Gastrocnemius medialis (tissue), 4 donors: Measurements from ENCODE around the gene ATRNL1. TPM values are rescaled to one million over a fixed set of nuclear protein-coding genes. Genes with fewer than 3 reads are reported as not detected.

Experiments used
- ATAC-seq, 2 donors: fragments of 150-250 bp; one replicate each; pipeline ENCODE4 v1.9.1; 2016
- DNase-seq, 2 donors: peaks; one replicate each; pipeline ENCODE4 v3.0.0-alpha.2; 2019
- H3K27ac ChIP-seq, 4 donors: fragments of 200-600 bp; sonication (generic); 1 replicate in 1 of 4; 2 replicates in 3 of 4; pipeline ENCODE4 v1.5.1; 2016 to 2018; ENCODE audit warnings: mild to moderate bottlenecking in 2 of 4, moderate library complexity in 1 of 4
- H3K27me3 ChIP-seq, 3 donors: fragments of 200-600 bp; sonication (generic) in 2 of 3; 1 replicate in 1 of 3; 2 replicates in 2 of 3; pipeline versions ENCODE4 v1.5.1 to v1.6.0; 2016 to 2019; ENCODE audit warnings: mild to moderate bottlenecking in 1 of 3, moderate library complexity in 1 of 3
- H3K36me3 ChIP-seq, 2 donors: fragments of 200-600 bp; sonication (generic) in 1 of 2; one replicate each; pipeline ENCODE4 v1.5.1; 2017 to 2018
- H3K4me1 ChIP-seq, 2 donors: fragments of 200-600 bp; sonication (generic) in 1 of 2; one replicate each; pipeline ENCODE4 v1.5.1; 2016 to 2017; ENCODE audit warnings: mild to moderate bottlenecking in 2 of 2
- H3K4me3 ChIP-seq, 4 donors: fragments of 200-600 bp; sonication (generic) in 3 of 4; 1 replicate in 1 of 4; 2 replicates in 3 of 4; pipeline ENCODE4 v1.5.1; 2016 to 2019; ENCODE audit warnings: mild to moderate bottlenecking in 2 of 4
- H3K9me3 ChIP-seq, 3 donors: fragments of 200-600 bp; sonication (generic) in 2 of 3; 1 replicate in 1 of 3; 2 replicates in 2 of 3; pipeline ENCODE4 v1.5.1; 2016 to 2019
- POLR2A ChIP-seq, 2 donors: fragments of 450-650 bp; IDR thresholded peaks; one replicate each; pipeline ENCODE4 v1.6.1; 2017; ENCODE audit warnings: antibody characterized with exemption in 2 of 2, mild to moderate bottlenecking in 2 of 2, moderate library complexity in 2 of 2
- in situ Hi-C, 4 donors: fragments of 200-750 bp; cut with MboI; loops; one replicate each; pipeline versions ENCODE4 v1.15.0 to v1.8.0; 2017; ENCODE audit warnings: low sequenced_read_pairs in 4 of 4
- intact Hi-C: fragments of 100-400 bp; cut with DNase I; formaldehyde crosslinking; loops from one replicate; pipeline ENCODE4 v1.15.1; 2023; ENCODE audit warnings: low total_unique reads
- total RNA-seq, 4 donors: library from RNA; depleted of rRNA; stranded (reverse); fragments of >200 nt; gene quantifications; one replicate each; pipeline versions ENCODE4 v1.1.0 to v1.2.3, GENCODE V29; 2016
- TF ChIP-seq, protein P1 (sequence below), 5 experiments: fragments of 450-650 bp in 3 of 5; fragments of 200-600 bp in 2 of 5; sonication (generic) in 2 of 5; IDR thresholded peaks in 4 of 5; conservative IDR thresholded peaks in 1 of 5; 1 replicate in 4 of 5; 2 replicates in 1 of 5; pipeline ENCODE4 v1.5.1; 2016 to 2019; ENCODE audit warnings: antibody characterized with exemption in 5 of 5, mild to moderate bottlenecking in 3 of 5, moderate library complexity in 3 of 5

Gene ATRNL1
- total RNA-seq, 4 donors from 2014 or later, result 1.6 to 10.8 (median 3.8) TPM

- in situ Hi-C loops (no loop called here), intact Hi-C loops (no loop called here)
- Histone ChIP-seq H3K9me3 (no peaks in the 10 kb centered on the region), H3K36me3 (no peaks in the 10 kb centered on the region), H3K27ac (no peak overlapping the region), H3K27me3 (no peaks in the 10 kb centered on the region), H3K4me3 (no peak overlapping the region), H3K4me1 (no peaks in the 10 kb centered on the region)
- no peak for ATAC-seq
- TF ChIP-seq, protein P1, sequence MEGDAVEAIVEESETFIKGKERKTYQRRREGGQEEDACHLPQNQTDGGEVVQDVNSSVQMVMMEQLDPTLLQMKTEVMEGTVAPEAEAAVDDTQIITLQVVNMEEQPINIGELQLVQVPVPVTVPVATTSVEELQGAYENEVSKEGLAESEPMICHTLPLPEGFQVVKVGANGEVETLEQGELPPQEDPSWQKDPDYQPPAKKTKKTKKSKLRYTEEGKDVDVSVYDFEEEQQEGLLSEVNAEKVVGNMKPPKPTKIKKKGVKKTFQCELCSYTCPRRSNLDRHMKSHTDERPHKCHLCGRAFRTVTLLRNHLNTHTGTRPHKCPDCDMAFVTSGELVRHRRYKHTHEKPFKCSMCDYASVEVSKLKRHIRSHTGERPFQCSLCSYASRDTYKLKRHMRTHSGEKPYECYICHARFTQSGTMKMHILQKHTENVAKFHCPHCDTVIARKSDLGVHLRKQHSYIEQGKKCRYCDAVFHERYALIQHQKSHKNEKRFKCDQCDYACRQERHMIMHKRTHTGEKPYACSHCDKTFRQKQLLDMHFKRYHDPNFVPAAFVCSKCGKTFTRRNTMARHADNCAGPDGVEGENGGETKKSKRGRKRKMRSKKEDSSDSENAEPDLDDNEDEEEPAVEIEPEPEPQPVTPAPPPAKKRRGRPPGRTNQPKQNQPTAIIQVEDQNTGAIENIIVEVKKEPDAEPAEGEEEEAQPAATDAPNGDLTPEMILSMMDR (IDR thresholded peaks at IDR 0.05 in 4 of 5, conservative IDR thresholded peaks at IDR 0.05 in 1 of 5), result no peak
- DNase-seq, result no peak
Measured at GRCh38 chr10:115660391-115660790, 567.2 kb downstream of the ATRNL1 start.

DNA sequence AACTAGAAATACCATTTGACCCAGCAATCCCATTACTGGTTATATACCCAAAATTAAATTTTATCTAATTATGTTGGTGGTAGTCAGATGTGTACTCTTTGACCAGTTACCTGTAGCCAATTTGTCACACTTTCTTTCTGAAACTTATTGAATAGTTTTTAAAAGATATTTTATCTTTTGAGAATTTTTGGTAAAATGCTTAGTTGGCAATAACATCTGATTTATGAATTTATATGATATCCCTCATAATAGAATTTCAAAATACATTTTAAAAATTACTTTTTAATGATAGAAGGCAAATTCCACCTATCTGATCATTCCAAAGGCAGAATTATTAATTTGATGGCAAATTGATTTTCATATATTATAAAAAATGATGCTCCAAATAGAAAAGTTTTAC, 569.3 kb downstream of the ATRNL1 start:
- no peak overlapping the region for H3K4me3 ChIP-seq
- no peak for DNase-seq
- no peaks in the 10 kb centered on the region for H3K36me3 ChIP-seq
- TF ChIP-seq POLR2A (IDR thresholded peaks at IDR 0.05), result no peak
- TF ChIP-seq, protein P1 (IDR thresholded peaks at IDR 0.05 in 4 of 5, conservative IDR thresholded peaks at IDR 0.05 in 1 of 5), result no peak
- no peaks in the 10 kb centered on the region for H3K4me1 ChIP-seq
- in situ Hi-C loops (no loop called here), intact Hi-C loops (no loop called here)
- no peak for ATAC-seq
- no peak overlapping the region for H3K27ac ChIP-seq
- no peaks in the 10 kb centered on the region for H3K9me3 ChIP-seq
- H3K27me3 ChIP-seq, result no peaks in the 10 kb centered on the region

DNA sequence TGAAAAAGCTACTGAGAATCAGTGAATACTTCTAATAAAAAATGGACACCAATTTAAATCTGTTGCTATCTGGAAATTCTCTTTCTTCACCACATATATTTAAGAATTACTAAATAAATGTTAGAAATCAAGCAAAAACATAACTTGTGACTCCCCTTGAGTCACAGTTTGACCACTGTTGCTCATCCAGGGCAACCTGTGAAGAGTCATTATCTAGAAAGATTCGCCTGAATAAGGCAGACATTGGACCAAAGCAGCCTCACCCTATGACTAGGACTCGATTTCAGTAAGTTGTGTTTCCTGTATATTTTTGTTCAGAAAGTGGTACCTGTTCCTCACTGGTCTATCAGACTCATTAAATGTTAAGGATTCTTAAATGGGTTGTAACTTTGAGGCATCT, 572.4 kb downstream of the ATRNL1 start:
- Histone ChIP-seq H3K4me1 (no peaks in the 10 kb centered on the region), H3K27ac (no peak overlapping the region), H3K27me3 (no peaks in the 10 kb centered on the region), H3K9me3 (no peaks in the 10 kb centered on the region), H3K4me3 (no peak overlapping the region), H3K36me3 (no peaks in the 10 kb centered on the region)
- no peak for ATAC-seq
- no peak for TF ChIP-seq POLR2A (IDR thresholded peaks at IDR 0.05)
- TF ChIP-seq, protein P1 (IDR thresholded peaks at IDR 0.05 in 4 of 5, conservative IDR thresholded peaks at IDR 0.05 in 1 of 5), result no peak
- in situ Hi-C loops, result no loop called here
- intact Hi-C loops, result no loop called here
- no peak for DNase-seq

DNA sequence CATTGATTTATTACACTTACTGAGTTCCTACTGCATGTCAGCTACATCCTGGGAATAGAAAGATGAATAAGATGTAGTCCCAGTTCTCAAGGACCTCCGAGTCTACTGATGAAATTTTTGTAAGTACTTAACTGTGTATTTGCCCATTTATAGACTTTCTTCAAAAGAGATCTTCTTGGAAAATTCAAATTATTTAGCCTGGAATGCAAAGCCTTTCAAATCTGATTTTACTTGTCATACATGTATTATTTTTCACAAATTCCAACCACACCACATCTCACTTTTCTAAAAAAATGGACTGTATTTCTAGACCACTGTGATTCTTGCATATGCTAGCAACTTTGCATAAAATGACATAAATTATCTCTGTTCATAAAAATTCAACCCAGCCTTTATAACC, 581.3 kb downstream of the ATRNL1 start:
- Histone ChIP-seq H3K36me3 (no peaks in the 10 kb centered on the region), H3K9me3 (no peaks in the 10 kb centered on the region), H3K4me3 (no peak overlapping the region), H3K27ac (no peak overlapping the region), H3K4me1 (no peaks in the 10 kb centered on the region), H3K27me3 (no peaks in the 10 kb centered on the region)
- no peak for TF ChIP-seq POLR2A (IDR thresholded peaks at IDR 0.05)
- TF ChIP-seq, protein P1 (IDR thresholded peaks at IDR 0.05 in 4 of 5, conservative IDR thresholded peaks at IDR 0.05 in 1 of 5), result no peak
- DNase-seq (no peak), ATAC-seq (no peak)
- intact Hi-C loops, result no loop called here
- in situ Hi-C loops, result no loop called here

DNA sequence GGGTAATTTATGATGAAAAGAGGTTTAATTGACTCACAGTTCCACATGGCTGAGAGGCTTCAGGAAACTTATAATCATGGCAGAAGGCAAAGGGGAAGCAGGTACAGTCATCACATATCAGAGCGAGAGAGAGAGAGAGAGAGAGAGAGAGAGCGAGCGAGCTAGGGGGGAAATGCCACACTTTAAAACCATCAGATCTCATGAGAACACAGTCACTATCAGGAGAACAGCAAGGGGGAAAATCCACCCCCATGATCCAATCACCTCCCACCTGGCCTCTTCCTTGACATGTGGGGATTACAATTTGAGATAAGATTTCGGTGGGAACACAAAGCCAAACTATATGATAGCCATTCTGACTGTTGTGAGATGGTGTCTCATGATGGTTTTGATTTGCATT, 603.6 kb downstream of the ATRNL1 start:
- intact Hi-C loops (no loop called here), in situ Hi-C loops (no loop called here)
- TF ChIP-seq, protein P1 (IDR thresholded peaks at IDR 0.05 in 4 of 5, conservative IDR thresholded peaks at IDR 0.05 in 1 of 5), result no peak
- no peak for TF ChIP-seq POLR2A (IDR thresholded peaks at IDR 0.05)
- DNase-seq, result no peak
- Histone ChIP-seq H3K27ac (no peak overlapping the region), H3K9me3 (no peaks in the 10 kb centered on the region), H3K27me3 (no peaks in the 10 kb centered on the region), H3K4me3 (no peak overlapping the region), H3K4me1 (no peaks in the 10 kb centered on the region), H3K36me3 (no peaks in the 10 kb centered on the region)
- no peak for ATAC-seq
